Measurements from ENCODE around the gene FBXW8. TPM values are rescaled to one million over a fixed set of nuclear protein-coding genes. Genes with fewer than 3 reads are reported as not detected.
A peak's percentile ranks its signal among the peaks of the same experiment; 100 is the strongest.

The FBXW8 gene
- total RNA-seq, 1 donor from 2014 or later, result 13.8 TPM

DNA sequence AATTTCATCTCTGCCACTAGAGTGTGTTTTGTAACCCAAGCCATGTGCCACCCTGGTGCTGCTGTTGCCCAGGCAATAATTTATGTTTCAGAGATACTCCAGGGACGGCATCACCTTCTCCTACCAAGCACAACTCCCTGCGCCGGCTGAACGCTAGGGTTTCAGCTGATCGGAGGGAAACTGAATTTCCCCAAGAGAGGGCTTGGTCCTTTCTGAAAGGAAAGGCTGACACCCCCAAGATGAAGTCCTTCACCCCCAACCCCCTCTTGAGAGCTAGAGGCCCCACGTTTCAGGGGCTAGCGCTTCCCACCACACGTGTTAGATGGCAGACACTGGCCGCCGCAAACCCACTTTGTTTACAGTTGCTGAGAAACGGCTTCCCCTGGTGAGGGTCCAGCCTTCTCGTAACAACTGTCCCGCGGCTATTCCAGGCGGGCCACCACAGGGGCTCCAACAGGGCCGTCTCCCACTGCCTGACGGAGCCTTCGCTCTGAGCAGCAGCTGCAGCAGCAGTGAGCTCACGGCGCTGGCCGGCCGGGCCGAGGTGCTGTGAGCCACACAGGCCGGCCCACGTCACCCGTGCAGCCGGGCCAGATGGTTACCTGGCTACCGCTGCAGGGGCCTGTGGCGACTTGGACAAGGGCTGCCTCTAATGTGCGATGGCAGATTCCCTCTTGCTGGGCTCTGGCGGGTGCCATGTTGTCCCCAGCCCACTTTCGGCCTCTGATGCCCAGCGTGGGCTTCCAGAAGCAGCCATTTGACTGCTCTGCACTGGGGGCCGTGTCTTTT is 122.0 kb downstream of the FBXW8 start:
- Histone ChIP-seq H3K4me3 (peak overlapping the region in 1 of 2 donors; percentile 22), H3K36me3 (peaks cover 0 to 11% of the 10 kb centered on the region in 2 donors), H3K27ac (no peak overlapping the region), H3K27me3 (no peaks in the 10 kb centered on the region), H3K4me1 (peaks cover 18% of the 10 kb centered on the region), H3K9me3 (no peaks in the 10 kb centered on the region)
- intact Hi-C loops (cut with DNase I), result no loop called here
- DNase-seq (ENCODE audit: extremely low spot score in 2 of 2), result no peak
- TF ChIP-seq, protein P1, sequence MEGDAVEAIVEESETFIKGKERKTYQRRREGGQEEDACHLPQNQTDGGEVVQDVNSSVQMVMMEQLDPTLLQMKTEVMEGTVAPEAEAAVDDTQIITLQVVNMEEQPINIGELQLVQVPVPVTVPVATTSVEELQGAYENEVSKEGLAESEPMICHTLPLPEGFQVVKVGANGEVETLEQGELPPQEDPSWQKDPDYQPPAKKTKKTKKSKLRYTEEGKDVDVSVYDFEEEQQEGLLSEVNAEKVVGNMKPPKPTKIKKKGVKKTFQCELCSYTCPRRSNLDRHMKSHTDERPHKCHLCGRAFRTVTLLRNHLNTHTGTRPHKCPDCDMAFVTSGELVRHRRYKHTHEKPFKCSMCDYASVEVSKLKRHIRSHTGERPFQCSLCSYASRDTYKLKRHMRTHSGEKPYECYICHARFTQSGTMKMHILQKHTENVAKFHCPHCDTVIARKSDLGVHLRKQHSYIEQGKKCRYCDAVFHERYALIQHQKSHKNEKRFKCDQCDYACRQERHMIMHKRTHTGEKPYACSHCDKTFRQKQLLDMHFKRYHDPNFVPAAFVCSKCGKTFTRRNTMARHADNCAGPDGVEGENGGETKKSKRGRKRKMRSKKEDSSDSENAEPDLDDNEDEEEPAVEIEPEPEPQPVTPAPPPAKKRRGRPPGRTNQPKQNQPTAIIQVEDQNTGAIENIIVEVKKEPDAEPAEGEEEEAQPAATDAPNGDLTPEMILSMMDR (IDR thresholded peaks at IDR 0.05), result no peak
- no peak for TF ChIP-seq POLR2A (IDR thresholded peaks at IDR 0.05)
- TF ChIP-seq POLR2AphosphoS5 (IDR thresholded peaks at IDR 0.05; ENCODE audit: insufficient read depth in 1 of 2, low read depth in 1 of 2), result no peak

DNA sequence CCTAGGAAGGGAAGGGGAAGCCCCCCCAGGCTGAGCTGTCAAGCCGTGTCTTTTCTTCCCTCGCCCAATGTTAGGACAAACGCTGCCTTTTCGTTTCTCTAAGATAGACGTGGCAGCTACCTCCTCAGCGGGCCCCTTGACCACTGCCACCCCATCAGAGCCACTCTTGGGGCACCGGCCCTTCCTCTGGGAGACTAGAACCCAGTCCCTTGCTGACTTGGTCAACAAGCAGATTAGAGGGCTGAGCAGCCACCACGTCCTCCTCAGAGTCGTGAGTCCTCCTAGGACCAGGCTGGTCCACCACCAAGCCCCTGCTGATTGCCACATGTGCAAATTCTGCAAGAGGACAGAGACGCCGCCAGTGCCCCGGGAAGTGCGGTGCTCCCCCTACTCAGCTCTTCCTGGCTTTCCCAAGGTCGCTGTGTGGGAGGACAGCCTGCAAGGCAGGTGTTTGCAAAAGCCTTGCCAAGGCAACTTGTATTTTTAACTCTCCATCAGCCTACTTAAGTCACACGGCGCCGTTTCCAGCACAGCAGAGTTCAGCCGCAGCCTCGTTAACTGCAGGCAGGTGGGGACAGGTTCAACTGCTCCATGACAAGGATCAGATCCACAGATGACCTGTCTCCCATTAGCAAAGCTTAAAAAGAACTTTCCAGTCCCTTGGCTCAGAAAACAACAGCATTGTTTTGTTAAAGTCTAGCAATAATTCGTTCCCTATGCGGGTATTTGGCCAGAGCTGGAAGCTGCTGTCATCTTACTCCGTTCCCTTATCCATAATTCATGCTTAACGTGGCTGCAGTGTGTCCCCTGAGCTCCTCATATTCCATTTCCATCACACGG is 122.9 kb downstream of the FBXW8 start:
- no peaks in the 10 kb centered on the region for H3K9me3 ChIP-seq
- no peaks in the 10 kb centered on the region for H3K27me3 ChIP-seq
- H3K4me1 ChIP-seq, result peaks cover 18% of the 10 kb centered on the region
- peak overlapping the region in 1 of 2 donors; percentile 22 for H3K4me3 ChIP-seq
- TF ChIP-seq POLR2AphosphoS5 (IDR thresholded peaks at IDR 0.05; ENCODE audit: insufficient read depth in 1 of 2, low read depth in 1 of 2) (no peak), POLR2A (IDR thresholded peaks at IDR 0.05) (no peak)
- TF ChIP-seq, protein P1 (IDR thresholded peaks at IDR 0.05), result no peak
- H3K36me3 ChIP-seq, result peaks cover 0 to 2% of the 10 kb centered on the region in 2 donors
- intact Hi-C loops (cut with DNase I), result no loop called here
- no peak for DNase-seq (ENCODE audit: extremely low spot score in 2 of 2)
- H3K27ac ChIP-seq, result no peak overlapping the region

GRCh38 chr12:117034249-117034648 is 123.5 kb downstream of the FBXW8 start:
- no peak for DNase-seq (ENCODE audit: extremely low spot score in 2 of 2)
- Histone ChIP-seq H3K27ac (no peak overlapping the region), H3K9me3 (no peaks in the 10 kb centered on the region), H3K4me3 (no peak overlapping the region), H3K27me3 (no peaks in the 10 kb centered on the region), H3K4me1 (peaks cover 18% of the 10 kb centered on the region), H3K36me3 (no peaks in the 10 kb centered on the region)
- TF ChIP-seq POLR2AphosphoS5 (IDR thresholded peaks at IDR 0.05; ENCODE audit: insufficient read depth in 1 of 2, low read depth in 1 of 2), result no peak
- no peak for TF ChIP-seq POLR2A (IDR thresholded peaks at IDR 0.05)
- TF ChIP-seq, protein P1 (IDR thresholded peaks at IDR 0.05), result no peak
- intact Hi-C loops (cut with DNase I), result no loop called here

GRCh38 chr12:117034701-117035151 is 124.0 kb downstream of the FBXW8 start:
- Histone ChIP-seq H3K4me3 (no peak overlapping the region), H3K4me1 (peaks cover 18% of the 10 kb centered on the region), H3K27me3 (no peaks in the 10 kb centered on the region), H3K27ac (no peak overlapping the region), H3K36me3 (no peaks in the 10 kb centered on the region), H3K9me3 (no peaks in the 10 kb centered on the region)
- intact Hi-C loops (cut with DNase I), result no loop called here
- DNase-seq (ENCODE audit: extremely low spot score in 2 of 2), result no peak
- TF ChIP-seq, protein P1 (IDR thresholded peaks at IDR 0.05), result no peak
- TF ChIP-seq POLR2AphosphoS5 (IDR thresholded peaks at IDR 0.05; ENCODE audit: insufficient read depth in 1 of 2, low read depth in 1 of 2) (no peak), POLR2A (IDR thresholded peaks at IDR 0.05) (no peak)

Data from vagina (tissue), 2 donors.